ENCODE measurements around the gene SPACA5. TPM values are rescaled to one million over a fixed set of nuclear protein-coding genes. Genes with fewer than 3 reads are reported as not detected.
A peak's percentile ranks its signal among the peaks of the same experiment; 100 is the strongest.
"Not testable (repeated sequence)": the region's sequence is repeated elsewhere in the genome, so short reads cannot be mapped to it uniquely, and the experiment has no call there.

The SPACA5 gene
- total RNA-seq (2014; rRNA removed; shearing (Covaris generic)) = not detected in 2 replicates
- not detected in 2 replicates for polyA plus RNA-seq (2015; cell fraction: cytosol; rRNA removed)
- not detected in 2 replicates for polyA plus RNA-seq (2015; cell fraction: nucleus; rRNA removed)

DNA sequence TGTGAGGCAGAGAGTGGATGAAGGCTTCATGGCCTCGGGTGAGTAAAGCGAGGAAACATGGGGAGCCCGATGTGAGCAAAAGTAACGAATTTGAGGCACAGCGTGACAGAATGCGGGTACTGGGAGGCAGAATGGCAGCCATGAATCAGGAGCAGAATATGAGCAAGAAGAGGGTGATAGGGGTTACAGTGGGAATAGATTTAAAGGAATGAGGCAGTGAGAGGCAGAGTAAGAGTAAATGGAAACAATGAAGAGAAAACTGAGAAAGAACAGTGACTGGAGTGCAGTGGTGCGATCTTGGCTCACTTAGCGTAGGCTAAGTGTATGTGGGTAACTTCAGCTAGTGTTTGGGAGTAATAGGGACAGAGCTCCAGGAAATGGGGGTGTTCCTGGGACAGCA, at the start of gene SPACA5:
TSS of gene SPACA5 (plus strand) at position 301 of the 400 bp plus-strand sequence. CDS start 815 bp downstream, outside the sequence.
- in situ Hi-C loops (cut with HindIII; ENCODE audit: low pct_unique_long_range_greater_than_20kb, low sequenced_read_pairs); DNase-seq (ENCODE audit: low read depth, low spot score): not testable (repeated sequence)

DNA sequence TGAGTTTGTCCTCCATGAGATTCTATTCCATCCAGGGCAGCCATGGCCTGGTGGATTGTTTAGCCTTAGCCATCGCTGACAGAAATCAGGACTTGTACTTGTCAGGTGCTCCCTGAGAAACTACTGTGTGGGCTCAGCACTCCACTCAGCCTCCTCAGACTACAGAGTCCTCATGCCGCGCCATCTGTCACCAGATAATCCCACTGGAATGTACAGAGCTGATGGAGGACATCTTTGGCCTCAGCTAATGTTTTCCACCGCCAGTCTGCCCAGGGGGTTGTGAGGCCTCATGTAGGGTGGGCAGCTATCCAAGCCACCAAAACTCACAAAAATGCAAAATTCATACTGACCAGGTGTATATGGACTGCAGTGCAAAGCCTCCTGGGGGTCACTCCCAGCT, 48.6 kb upstream of the SPACA5 start:
- DNase-seq (ENCODE audit: low read depth, low spot score); in situ Hi-C loops (cut with HindIII; ENCODE audit: low pct_unique_long_range_greater_than_20kb, low sequenced_read_pairs): not testable (repeated sequence)

DNA sequence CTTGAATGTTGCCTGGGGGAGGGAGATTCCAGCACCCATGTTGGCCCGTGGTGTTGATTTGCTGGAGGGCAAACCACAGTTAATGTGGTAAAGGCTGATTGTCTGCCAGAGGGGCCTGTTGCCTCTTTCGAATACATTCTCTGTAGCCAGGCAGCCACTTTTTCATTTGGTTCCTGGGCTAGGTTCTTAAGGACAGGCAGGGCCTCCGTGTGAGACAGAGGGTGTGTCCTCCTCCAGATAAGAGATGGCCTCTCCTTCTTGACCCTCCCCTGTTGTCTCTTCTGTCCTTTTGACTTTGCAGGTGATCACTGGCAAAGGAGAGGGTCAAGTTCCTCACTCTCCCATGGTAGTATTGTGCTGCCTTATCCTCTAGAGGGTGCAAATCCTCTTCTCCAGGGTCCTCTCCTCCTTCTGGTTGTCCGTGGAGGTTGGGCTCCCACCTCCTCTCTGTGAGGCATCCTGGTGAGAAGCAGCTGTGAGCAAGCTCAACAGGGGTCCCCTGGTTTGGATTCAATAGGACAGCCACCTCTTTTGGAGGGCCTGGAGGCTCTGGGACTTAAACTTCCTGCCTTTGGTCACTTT, 47.9 kb upstream of the SPACA5 start:
- in situ Hi-C loops (cut with HindIII; ENCODE audit: low pct_unique_long_range_greater_than_20kb, low sequenced_read_pairs) = no loop called here
- DNase-seq (ENCODE audit: low read depth, low spot score) = peak; percentile 50

DNA sequence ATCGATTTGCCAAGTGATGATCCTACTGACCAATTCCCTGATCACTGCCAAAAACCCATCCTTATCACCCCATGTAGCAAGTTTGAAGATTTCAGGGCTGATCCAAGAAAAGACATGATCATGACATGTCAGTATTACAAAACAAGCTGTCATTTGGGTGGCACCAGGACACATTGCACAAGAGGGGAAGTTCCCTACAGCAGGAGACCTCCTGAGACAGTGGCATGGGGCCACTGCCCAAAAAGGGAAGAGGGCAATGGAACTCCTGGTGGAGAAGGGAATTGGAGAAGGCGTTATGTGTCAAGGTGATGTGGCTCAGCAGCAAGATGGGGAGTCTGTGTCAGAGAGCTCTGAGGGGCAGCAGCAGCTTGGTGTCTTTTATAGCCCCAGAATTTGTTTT, 46.4 kb upstream of the SPACA5 start:
- DNase-seq (ENCODE audit: low read depth, low spot score) = no peak
- in situ Hi-C loops (cut with HindIII; ENCODE audit: low pct_unique_long_range_greater_than_20kb, low sequenced_read_pairs) = no loop called here

DNA sequence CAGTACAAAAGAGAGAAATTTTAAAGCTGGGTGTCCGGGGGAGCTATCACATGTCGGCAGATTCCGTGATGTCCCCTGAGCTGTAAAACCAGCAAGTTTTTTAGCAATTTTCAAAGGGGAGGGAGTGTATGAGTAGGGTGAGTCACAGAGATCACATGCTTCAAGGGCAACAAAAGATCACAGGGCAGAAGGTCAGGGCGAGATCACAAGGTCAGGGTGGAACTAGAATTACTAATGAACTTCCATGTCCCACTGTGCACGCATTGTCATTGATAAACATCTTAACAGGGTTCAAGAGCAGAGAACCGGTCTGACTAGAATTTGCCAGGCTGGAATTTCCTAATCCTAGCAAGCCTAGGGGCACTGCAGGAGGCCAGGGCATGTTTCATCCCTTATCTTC, 45.0 kb upstream of the SPACA5 start:
- in situ Hi-C loops (cut with HindIII; ENCODE audit: low pct_unique_long_range_greater_than_20kb, low sequenced_read_pairs); DNase-seq (ENCODE audit: low read depth, low spot score): not testable (repeated sequence)

DNA sequence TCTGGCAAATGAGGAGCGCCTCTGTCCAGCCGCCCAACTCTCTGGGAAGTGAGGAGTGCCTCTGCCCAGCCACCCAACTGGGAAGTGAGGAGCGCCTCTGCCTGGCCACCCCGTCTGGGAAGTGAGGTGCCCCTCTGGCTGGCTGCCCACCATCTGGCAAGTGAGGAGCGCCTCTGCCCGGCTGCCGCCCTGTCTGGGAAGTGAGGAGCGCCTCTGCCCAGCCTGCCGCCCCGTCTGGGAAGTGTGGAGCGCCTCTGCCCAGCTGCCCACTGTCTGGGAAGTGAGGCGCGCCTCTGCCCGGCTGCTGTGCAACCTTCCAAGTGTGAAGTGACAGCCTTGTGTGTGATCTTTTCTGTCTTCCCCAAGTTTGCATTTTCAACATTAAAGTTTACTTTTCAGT, 41.3 kb upstream of the SPACA5 start:
- DNase-seq (ENCODE audit: low read depth, low spot score); in situ Hi-C loops (cut with HindIII; ENCODE audit: low pct_unique_long_range_greater_than_20kb, low sequenced_read_pairs): not testable (repeated sequence)

DNA sequence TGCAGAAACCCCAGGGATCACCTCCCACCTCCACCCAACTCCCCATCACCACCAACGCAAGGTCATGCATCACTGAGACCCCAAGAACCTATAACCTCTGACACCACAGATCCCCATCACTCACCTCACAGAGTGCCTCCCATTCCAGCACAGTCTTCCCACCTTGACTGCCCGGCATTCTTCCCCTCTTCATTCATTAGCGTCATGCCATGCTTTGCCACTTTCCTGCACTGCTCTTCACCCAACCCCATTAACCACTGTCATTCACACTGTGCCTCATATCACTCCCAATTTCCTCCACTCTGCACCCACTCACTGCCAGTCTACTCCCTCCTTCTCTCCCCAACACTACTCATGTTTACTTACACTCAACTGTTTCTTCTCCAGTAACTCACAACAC, 33.6 kb upstream of the SPACA5 start:
- in situ Hi-C loops (cut with HindIII; ENCODE audit: low pct_unique_long_range_greater_than_20kb, low sequenced_read_pairs) = no loop called here
- no peak for DNase-seq (ENCODE audit: low read depth, low spot score)

DNA sequence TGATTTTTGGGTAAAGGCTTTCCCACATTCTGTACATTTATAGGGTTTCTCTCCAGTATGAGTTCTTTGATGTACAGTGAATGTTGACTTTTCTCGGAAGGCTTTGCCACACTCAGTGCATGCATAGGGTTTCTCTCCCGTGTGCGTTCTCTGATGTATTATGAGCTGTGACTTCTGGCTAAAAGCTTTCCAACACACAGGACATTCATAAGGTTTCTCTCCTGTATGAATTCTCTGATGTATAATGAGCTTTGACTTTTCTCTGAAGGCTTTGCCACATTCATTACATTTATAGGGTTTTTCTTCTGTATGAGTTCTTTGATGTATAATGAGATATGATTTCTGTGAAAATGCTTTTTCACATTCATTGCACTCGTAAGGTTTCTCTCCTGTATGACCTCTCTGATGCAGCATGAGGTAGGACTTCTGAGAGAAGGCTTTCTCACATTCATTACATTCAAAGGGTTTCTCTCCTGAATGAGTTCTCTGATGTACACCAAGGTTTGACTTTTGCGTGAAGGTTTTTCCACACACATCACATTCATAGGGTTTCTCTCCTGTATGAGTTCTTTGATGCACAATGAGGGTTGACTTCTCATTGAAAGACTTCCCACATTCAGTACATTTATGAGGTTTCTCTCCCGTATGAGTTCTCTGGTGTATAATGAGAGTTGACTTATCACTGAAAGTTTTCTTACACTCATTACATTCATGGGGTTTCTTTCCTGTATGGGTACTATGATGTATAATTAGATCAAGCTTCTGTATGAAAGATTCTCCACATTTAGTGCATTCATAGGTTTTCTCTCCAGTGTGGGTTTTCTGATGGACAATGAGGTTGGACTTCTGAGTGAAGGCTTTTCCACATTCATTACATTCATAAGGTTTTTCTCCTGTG, 30.3 kb upstream of the SPACA5 start:
- no peak for DNase-seq (ENCODE audit: low read depth, low spot score)
- in situ Hi-C loops (cut with HindIII; ENCODE audit: low pct_unique_long_range_greater_than_20kb, low sequenced_read_pairs) = no loop called here

DNA sequence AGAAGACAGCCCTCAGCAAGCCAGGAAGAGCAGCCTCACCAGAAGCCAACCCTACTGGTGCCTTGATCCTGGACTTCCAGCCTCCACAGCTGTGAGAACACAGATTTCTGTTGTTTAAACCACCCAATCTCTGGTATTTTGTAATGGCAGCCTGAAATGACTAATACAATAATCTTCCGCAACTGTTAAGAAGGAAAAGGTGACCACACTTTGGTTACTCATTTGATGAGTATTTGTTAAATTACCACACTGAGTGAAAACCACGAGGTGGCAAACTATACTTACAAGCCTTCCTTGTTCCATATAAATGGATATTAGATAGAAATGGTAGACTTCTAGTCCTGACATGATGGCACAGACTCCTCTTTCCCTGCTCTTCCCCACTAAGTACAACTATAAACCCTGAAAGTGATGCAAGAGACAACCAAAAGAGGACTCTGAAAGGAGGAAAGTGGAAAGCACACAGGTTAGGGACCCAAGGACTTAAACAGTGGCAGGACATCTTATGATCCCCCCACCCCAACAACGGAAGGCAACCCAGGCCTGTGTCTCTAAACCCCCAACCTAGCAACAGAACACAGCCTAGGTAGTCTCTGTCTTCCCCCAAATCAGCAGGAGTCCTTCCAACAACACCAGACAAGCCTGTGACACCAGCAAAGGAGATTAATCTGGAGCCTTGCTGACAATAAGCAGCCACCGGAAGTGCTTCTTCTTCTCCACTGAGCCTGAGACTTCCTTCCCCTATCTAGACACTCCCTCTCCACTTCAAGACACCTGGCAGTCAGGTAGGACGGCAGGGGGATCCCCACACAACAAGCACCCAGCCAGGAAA, 15.3 kb upstream of the SPACA5 start:
- in situ Hi-C loops (cut with HindIII; ENCODE audit: low pct_unique_long_range_greater_than_20kb, low sequenced_read_pairs) = no loop called here

DNA sequence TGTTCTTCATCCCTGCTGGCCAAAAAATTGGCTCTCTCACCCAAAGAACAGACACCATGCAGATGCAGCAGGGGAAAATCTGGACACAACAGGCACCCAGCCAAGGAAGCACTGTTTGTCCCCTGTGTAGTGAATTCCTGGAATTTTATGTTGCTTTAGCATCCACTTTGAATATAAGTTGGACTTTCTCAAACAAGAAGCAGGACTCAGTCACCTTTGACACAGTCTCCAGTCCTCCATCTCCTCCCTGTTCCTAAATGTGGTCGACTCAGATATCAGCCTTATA, 14.8 kb upstream of the SPACA5 start:
- in situ Hi-C loops (cut with HindIII; ENCODE audit: low pct_unique_long_range_greater_than_20kb, low sequenced_read_pairs) = no loop called here
- DNase-seq (ENCODE audit: low read depth, low spot score) = no peak

More for the DNA sequence above, 15.3 kb upstream of the SPACA5 start:
- DNase-seq (ENCODE audit: low read depth, low spot score) = no peak

DNA sequence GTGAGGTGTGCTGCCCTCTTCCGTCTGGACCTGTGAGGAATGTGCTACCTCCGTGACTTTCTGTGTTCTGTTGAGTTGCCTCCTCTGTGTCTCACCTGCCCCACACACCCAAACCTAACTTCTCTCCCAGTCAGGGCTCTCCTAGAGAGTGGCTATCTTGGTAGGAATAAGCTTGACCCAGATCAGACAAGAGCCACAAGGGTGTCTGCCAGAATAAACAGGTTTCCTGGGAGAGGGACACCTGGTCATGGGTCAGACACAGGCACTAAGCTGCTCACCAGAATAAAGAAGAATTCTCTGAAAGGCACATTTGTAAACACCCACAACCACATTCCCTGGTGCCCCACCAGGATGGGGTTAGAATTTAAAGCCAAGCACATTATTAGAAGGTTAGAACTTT, 14.1 kb upstream of the SPACA5 start:
- DNase-seq (ENCODE audit: low read depth, low spot score) = no peak
- in situ Hi-C loops (cut with HindIII; ENCODE audit: low pct_unique_long_range_greater_than_20kb, low sequenced_read_pairs) = no loop called here

DNA sequence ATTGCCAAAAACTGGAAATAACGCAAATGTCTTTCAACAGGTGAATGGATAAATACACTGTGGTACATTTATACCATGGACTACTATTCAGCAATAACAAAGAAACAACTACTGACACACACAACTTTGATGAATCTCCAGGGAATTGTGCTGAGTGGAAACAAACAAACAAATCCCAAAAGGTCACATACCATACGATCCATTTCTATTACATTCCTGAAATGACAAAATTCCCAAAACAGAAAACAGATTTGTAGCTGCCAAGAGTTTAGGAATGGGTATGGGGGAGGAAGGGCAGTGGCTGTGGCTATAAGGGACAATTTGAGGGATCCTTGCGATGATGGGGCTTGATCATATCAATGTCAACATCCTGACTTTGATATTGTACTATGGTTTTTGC, 5.5 kb upstream of the SPACA5 start:
- in situ Hi-C loops (cut with HindIII; ENCODE audit: low pct_unique_long_range_greater_than_20kb, low sequenced_read_pairs) = no loop called here
- DNase-seq (ENCODE audit: low read depth, low spot score) = no peak

DNA sequence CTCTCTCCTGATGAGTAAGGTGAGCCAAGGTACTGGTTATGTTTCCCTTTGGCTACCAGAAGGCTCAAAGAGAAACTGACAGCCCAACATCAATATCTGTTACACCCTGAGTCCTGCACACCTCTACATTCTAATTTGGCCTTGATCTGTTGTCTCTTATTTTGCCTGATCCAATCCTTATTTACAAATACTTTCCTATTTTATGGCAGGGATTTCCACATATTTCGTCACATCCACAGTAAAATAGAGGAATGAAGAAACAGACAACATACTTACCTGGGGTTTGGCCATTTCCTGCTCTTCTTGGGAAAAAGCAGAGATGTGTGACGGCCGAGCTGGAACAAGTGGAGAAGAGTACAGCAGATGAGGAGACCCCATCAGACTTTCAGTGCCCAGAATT, 4.5 kb upstream of the SPACA5 start:
- DNase-seq (ENCODE audit: low read depth, low spot score) = no peak
- in situ Hi-C loops (cut with HindIII; ENCODE audit: low pct_unique_long_range_greater_than_20kb, low sequenced_read_pairs) = no loop called here

DNA sequence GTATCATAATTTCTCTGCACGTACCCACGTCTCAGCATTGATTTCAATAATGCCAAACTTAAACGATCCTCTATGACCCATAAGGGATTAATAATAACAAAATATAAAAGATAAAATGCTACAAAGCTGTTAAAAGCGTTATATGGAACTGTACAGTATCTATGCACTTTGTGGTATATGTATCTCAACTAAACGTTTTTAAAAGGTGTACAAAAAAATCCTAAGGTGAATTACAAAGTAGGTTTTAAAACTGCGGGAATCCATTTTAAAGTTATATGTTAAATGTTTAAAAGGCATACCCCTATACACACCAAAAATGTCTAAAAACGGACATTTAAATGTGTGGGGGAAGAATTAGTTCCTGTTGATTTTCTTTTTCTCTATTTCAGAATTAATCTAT, 3.9 kb upstream of the SPACA5 start:
- DNase-seq (ENCODE audit: low read depth, low spot score) = no peak
- in situ Hi-C loops (cut with HindIII; ENCODE audit: low pct_unique_long_range_greater_than_20kb, low sequenced_read_pairs) = no loop called here

DNA sequence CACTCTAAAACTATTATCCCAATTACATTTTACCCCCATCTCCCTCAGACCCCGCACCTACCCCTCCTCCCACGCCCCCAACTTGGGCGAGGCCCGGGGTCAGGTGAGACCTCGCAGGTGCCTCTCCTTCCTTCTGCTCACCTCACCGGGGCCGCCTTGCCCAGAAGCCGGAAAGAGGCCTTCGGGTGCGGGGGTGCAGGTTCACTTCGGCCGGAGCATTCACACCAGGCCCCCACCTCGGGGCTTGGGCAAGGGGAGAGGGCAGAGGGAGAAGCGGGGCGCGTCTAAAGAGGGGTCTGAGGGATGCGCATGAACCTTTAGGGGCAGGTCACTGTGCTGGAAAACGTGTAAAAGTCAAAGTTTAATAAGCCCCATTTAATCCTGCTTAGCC, 3.4 kb upstream of the SPACA5 start:
- DNase-seq (ENCODE audit: low read depth, low spot score) = no peak
- in situ Hi-C loops (cut with HindIII; ENCODE audit: low pct_unique_long_range_greater_than_20kb, low sequenced_read_pairs) = no loop called here

DNA sequence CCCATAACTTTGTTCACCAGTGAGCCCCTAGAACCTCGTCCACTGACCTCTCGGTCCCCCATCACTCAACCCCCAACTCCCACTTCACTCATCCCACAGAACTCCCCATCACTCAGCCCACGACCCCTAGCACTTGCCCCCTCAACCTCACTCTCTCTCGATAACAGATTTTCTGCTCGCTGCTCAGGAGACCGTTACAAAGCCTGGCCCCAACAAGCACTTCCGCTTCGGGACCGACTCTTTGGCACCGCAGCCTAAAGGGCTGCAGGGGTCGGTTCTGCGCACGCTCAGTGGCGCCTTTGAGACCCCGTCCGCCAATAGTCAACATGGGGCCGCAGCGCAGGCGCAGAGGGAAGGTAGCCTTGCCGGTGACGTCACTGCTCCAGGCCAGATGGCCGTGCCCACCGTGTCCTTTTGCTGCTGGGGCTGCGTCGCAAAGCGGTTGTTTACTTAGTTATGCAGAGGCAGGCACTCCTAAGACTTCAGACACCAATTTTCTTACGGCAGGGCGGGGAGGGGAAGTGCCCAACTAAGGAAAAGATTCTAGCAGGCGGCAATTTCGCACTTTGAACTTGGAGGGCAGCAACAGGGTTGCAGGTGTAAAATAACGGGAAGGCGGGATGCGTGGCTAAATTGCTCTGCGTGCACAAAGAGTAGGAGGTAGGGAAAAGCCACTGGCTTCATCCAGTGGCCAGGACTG, 2.9 kb upstream of the SPACA5 start, which contains the start of gene ZNF182:
TSS of gene ZNF182 (minus strand) at position 232 of the 700 bp plus-strand sequence. CDS start 1,380 bp downstream, outside the sequence.
- in situ Hi-C loops (cut with HindIII; ENCODE audit: low pct_unique_long_range_greater_than_20kb, low sequenced_read_pairs) = no loop called here
- DNase-seq (ENCODE audit: low read depth, low spot score) = peak; percentile 91

DNA sequence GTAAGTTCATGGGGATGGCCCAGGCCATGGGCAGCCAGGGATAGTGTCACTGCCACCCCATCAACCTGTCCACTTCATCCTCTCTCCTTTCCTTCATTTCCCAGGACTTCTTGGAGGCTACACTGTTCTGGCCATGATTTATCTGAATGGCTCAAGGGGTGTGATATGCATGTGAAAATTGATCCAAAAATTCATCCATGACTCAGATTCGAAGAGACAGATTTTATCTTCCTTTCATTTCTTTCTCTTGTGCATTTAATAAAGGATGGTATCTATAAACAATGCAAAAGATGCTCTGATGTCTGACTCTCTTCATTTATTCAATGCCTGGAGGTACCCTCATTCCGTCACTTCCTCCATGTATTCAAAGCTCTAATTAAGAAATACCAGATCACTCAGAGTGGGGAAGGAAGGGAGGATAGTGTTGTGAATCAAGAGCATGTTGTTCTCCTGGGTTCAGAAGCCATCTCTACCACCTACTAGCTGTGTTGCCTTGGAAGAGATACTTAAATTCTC, 2.7 kb downstream of the SPACA5 start:
- in situ Hi-C loops (cut with HindIII; ENCODE audit: low pct_unique_long_range_greater_than_20kb, low sequenced_read_pairs); DNase-seq (ENCODE audit: low read depth, low spot score): not testable (repeated sequence)

Measured in SK-MEL-5 (cell line).